Fibroblast of skin of right biceps (primary cell): ENCODE measurements around the gene COLQ.
"Not testable (repeated sequence)": the region's sequence is repeated elsewhere in the genome, so short reads cannot be mapped to it uniquely, and the experiment has no call there.

Experiments
- DNase-seq: peaks from one replicate; pipeline ENCODE4 v3.0.0-alpha.2; 2013

The COLQ gene

DNA sequence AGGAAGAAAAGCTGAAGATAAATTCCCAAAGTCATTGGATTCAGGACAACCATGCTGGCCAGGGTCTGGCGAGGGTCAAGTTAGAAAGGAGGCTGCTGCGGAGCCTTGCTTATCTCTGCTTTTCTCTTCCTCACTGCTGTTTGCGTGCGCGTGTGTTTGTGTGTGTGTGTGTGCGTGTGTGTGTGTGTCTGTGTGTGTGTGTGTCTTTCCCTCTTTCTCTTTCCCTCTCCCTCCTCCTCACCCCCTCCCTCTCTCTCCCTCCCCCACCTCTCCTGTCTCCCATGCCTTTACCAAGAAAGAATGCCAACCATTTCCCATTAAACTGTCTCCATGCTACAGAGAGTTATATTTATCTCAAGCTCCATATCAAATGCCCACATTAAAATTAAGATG lies at the start of gene COLQ:
Gene COLQ, minus strand, starts transcription at position 134 of the 393 bp plus-strand sequence. Its CDS starts 81 bp downstream, at position 53.
- DNase-seq = peak; percentile 34

DNA sequence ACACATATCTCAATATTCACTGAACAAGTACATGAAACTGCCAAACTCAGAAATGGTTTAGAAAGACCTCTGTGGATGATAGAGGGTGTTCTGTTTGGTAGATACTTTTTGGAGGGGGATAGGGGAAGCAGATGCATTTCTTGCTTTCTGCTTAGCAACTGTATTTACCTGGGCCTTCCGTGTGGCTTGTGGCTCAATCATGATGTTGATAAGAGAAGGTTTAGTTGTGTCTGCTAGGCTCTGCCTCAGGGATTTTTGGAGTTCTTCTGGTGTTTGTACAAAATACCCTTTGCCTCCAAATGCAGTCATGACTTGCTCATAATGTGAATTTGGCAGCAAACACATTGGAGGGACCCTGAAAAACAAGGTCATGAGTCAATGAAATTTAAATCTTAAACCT lies 41.7 kb upstream of the COLQ start:
- no peak for DNase-seq

DNA sequence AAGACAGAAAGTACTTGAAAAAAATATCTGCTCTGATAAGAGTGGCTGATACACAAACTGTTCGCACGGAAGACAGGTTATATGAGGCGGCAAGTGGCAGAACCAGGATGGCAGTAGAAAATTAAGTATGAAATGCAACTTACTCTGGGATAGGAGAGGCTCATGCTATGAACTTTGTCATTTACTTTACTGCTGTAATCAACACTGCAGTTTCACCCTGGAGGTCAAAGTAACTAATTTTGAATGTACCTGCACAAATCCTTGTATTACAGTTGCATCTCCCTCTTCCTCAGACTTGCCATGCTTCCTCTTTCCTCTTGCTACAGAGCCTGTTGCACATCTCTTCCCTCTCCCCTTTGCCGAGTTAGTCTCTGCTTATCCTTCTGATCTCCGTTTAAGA lies 41.1 kb upstream of the COLQ start:
- DNase-seq = no peak

DNA sequence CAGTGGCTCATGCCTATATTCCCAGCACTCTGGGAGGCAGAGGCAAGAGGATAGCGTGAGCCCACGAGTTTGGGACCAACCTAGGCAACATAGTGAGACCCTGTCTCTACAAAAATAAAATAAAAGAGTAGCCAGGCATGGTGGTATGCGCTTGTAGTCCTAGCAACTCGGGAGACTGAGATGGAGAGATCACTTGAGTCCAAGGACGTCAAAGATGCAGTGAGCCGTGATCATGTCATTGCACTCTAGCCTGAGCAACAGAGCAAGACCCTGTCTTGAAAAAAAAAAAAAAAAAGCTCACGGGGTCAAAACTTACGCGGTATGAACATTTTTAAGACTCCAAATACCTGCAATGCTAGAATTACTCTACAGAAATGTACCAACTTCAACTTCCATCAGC lies 37.1 kb upstream of the COLQ start:
- DNase-seq = no peak

DNA sequence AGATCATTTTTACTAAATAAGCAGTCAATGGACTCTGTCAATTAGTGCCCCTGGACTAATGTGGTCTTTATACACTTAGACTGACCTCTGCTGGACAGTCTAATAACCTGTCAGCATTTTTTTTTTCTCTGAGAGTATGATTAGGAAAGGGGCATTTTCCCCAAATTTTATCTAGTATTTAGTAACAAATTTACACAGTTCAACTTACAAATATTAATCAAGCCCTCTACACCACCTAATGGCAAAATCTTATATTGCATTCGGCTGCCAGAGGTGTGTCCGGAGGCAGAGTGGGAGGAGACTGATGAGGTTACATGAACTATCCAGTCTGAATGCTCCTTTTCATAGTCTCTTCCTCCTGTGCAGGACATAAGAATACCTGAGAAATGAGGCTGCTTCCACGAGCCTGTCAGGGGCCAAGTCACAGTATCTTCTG lies 36.0 kb upstream of the COLQ start:
- peak; percentile 69 for DNase-seq

DNA sequence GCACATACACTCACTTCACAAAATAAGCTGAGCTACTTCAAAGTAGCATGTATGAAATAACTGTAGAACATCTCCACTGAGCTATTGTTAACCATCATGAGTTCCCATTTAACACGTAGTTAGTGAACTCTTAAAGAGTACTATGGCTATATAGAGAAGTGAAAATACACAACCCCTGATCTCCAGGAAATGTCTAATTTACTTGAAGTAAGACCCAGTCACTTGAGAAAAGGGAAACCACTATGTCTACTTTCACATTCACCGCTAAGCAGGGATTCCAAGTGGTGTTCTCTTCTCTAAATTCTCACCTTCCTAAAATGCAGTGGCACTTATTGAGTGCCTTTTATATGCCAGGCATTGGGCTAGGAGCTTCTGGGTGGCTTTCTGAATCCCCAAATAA lies 35.0 kb upstream of the COLQ start:
- DNase-seq = no peak

DNA sequence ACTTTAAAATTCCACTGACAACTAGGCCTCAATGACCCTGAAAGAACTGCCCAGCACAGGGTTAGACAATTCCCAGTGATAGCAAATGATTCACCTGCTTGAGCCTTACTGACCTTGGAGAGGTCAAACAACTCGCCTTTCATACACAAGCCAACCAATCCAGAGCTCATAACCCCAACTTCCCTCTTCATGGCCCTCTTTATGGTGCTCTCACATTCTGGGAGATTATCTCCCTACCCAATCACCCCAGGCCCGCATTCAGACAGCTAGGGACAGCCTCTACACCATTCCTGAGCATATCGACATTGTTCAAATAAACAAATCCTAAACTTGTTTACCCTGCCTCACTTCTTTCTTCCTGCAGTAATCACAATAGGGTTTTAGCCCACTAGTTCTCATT lies 32.2 kb upstream of the COLQ start:
- DNase-seq = no peak

DNA sequence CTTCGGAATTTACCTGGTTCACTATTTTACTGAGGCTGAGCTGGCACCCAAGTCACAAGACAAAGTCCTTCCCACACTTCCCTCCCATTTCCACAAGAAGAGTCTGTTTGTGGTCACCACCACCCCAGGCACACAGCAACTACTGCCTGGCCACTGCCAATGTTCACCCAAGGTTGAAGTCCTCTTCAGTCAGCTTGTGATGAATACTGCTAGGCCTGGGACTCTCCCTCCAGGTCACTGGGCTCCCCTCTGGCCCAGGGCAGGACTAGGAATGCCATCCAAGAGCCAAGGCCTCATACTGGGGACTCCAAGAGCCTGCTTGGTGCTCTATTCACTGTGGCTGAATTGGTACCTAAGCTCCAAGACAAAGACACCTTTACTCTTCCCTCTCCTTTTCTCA lies 30.4 kb upstream of the COLQ start:
- DNase-seq = no peak

DNA sequence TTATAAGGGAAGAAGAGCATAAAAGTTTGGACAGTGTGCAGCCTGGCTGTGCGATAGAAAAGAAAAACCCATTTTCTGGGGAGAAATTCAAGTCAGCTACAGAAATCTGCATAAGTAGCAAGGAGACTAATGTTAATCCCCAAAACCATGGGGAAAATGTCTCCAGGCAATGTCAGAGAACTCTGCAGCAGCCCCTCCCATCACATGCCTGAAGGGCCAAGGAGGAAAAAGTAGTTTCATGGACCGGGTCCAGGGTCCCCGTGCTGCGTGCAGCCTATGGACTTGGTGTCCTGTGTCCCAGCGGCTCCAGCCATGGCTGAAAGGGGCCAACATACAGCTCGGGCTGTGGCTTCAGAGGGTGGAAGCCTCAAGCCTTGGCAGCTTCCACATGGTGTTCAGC lies 28.3 kb upstream of the COLQ start:
- no peak for DNase-seq

DNA sequence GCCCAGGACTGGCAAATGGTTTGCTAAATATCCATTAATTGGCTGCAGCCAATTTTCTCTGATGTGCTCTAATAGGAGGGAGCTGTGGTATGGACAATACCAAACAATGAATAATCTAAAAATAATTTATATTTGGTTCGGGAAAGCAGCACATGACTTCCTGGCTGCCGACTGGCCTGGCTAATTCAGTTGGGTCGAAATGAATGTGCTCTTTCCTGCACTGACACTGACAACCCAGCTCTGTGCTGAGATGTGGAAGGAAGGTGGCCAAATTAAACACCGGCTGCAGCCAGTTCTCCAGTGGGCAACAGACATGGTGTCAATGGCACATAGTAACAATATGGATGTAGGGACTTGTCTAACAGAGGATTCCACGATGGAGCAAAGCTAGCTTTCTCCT lies 21.1 kb upstream of the COLQ start:
- no peak for DNase-seq

DNA sequence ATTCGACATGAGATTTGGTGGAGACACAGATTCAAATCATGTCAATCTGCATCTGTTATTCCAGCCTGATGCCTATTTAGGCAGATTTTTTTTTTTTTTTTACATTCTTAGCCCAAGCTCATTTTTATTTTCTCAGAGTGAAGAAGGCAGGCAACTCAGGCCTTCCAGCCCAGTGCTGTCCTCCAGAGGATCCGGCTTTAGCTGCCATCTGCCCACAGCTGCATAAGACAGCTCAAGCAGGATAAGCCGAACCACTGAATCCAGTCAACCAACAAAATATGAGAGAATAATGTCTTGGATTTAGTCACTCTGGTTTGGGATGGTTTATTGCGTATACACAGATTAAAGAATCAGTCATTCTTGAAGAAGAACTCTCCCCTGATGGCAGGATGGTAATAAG lies 19.9 kb upstream of the COLQ start:
- DNase-seq = no peak

DNA sequence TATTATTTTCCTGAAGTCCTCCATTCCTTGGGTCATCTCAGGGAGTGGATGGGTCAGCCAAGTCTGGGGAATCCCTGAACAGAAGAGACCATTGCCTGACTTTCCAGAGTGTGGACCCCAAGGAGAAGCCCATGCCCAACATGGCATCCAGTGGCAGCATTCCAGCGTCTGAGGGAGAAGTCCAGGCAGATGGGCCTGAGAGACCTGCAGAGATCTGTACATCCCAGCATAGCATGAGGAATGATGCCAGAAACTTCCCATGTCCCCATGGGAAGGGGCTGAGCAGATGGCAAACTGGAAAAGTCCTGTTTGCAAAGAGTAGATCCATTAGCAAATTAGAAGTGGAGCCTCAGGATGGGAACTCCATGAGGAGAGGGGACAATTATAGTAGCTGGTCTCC lies 17.6 kb upstream of the COLQ start:
- no peak for DNase-seq

DNA sequence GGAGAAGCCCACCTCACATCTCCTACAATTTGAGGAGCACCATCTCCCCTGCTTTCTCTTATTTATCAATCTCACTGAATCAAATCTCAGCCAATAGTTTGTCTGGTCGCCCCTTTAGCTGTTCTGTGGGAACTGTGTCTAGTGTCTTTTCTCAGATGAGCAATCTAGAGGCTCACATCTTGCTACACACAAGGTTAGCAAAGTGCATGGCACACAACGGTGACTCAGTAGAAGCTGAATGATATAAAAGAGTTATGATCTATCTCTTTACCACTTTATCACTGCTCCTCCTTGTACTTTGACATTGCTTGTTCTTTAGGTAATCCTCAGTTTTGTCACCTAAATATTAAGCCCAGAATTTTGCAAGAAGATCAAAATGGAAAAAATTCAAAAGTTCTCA lies 16.8 kb upstream of the COLQ start:
- DNase-seq = no peak

DNA sequence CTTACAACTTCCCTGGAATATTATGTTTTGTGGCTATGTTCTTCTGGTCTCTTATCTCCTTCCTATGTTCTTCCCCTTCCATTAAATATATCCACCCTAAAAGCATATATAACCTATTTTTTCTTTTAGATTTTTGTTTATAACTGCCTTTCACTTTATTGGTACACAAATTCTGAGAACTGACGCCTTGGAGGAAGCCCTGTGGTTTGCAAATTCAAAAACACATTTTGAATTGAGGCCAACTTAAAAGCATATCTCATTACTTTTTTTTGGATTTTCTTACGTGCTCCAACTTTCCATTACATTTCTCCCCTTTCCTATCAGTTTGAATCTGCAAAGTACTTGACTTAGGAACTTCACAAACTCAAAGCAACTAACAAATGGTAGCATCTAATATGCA lies 15.3 kb upstream of the COLQ start:
- no peak for DNase-seq

DNA sequence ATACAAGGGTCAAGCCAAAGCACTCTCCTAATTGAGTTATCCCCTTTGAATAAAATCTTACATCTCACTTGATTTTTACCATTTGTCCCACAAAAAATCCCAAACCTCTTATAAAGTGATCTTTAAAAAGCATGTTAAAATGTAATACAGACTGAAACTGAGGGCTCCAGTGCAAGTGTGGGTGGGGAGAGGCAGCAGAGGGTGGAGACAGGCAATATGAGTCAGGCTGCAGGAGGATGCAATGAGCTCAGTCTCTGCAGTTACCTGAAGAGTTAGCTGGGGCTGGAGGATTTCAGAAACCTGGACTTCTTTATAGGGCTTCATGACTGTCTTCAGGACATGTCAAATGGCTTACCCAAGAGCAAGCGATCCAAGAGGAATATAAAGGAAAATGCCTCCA lies 14.2 kb upstream of the COLQ start:
- no peak for DNase-seq

DNA sequence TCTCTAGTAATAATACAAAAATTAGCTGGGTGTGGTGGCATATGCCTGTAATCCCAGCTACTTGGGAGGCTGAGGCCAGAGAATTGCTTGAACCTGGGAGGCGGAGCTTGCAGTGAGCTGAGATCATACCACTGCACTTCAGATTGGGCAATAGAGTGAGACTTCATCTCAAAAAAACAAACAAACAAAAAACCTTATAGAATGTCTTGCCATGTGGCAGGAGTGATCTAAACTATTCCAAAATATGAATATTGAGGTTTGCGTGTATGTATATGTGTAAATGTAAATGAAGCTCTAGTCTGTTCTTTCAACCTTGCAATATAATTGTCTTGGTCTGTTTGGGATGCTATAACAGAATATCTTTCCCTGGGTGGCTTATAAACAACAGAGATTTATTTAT lies 11.1 kb upstream of the COLQ start:
- not testable (repeated sequence) for DNase-seq

DNA sequence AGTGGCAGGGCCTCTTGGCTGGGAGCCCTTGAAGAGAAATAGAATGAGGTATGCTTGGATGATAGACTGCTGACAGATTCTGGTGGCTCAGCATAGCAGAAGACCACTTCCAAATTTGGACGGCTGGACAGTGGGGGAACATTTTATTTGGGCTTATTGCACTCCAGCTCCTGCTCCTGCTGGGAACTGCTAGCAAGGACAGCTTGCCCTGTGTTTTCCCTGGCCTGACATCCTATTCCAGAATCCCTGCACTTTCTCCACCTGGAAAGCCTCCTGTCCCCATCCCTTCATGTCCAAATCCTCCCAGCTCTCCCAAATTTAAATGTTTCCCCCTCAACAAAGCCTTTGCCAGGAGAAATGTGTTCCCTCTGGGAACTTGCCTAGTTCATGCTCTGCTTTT lies 9.8 kb upstream of the COLQ start:
- no peak for DNase-seq

DNA sequence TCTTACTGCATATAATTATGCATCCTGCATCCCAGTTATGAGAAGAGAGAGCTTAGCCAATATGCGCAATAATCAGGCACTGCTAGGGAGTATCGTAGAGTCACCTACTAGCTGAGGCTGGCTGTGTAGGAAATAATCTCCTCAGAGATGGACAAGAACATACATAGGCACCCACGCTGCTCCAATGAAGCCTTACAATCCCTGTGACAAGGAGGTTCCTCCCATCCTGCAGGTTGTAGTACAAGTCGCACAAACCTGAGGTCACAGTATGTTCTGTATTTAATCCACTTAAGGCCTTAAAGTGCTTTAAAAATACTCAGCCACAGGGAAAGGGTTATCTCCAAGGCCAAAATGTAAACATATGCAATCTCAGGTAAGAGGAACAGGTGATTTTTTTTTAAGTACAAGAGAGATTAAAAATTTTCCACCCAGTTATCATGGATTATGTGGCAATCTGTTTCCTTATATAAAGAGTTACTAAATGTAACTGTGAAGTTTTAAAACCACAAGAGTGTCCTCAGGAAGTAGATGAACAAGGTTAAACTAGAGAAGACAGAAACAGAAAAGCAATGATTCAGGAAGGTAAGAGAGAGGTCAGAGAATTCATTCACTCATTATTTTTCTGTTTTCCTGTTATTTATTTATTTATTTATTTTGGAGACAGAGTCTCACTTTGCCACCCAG lies 7.5 kb upstream of the COLQ start:
- no peak for DNase-seq

DNA sequence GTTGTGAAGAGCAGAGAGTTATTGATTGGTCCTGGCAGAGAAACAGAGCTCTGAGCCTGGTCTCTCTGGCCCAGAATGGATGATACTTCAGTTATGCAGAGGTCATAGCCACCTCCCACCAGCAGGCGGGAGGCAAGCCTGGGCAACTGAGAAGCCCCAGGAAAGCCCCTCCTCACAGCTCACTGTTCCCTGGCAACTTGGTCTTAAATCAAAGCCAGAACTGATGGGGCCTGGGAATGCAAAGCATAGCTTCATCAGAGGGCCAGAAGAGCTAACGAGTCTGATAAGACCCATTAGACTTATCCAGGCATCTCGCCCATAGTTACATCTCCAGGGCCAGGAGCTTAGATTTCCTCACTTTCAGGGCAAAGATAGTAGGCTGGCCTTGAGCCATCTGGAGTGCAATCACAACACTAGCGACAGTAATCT lies 5.5 kb upstream of the COLQ start:
- no peak for DNase-seq

DNA sequence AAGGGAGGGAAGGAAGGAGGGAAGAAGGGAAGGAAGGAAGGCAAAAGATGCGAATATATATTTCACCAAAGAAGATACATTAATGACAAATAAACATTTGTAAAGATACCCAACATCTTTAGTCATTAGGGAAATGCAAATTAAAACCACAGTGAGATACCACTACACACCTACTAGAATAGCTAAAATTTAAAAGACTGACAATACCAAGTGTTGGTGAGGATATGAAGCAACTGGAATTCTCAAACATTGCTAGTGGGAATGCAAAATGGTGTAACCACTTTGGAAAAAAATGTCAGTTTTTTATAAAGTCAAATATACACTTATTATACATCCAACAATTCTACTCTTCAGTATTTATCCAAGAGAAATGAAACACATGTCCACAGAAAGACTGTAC lies 4.3 kb upstream of the COLQ start:
- DNase-seq = no peak

DNA sequence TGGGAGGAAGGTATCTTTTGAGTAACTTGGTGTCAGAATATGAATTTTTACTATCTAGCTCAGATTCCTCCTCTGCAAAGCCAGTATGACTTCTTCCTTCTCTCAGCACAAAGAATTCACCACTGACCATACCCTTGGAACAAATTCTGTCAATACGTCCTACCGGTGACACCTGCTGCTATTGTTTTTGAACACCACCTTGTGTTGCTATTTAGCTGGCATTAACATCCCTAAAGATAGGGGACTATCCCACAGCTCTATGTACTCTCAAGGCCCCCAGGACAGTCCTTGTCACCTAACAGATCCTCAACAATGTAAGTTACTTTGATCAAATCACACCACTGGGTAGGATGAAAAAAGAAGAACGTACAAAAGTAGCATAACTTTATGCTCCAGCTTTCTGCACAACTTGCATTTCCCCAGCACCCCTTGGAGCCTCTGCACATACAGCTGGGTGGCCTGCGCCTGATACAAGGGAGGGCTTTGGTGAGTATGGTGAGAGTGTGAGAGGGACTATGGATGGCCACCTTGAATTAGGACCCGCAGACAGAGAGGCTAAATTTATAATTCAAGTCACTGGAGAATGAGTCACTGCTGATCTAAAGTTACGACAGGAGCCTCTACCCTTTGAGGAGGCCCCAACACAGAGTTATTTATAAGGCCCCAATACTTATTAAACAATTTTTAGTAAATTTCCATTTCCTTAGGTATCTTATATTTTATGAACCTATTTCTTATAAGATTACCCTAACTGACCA lies 2.3 kb upstream of the COLQ start:
- no peak for DNase-seq

DNA sequence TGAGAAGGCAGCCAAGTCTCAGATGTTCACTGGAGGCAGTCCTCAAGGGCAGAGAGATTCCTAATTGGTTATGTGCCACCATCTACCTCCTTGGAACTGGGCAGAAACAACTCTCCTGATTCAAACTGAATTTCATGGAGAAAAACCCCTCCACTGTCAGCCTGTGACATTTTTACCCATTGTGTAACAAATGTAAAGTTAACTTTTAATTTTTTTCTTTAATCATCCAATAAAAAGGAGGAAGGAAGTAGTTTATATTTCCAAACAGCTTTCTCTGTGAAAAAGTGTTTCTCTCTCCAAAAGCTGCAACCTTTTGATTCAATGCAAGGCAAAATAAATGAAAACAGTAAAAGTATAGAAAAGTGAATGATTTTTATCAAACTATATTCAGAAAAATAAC lies 510 bp upstream of the COLQ start:
- DNase-seq = no peak

DNA sequence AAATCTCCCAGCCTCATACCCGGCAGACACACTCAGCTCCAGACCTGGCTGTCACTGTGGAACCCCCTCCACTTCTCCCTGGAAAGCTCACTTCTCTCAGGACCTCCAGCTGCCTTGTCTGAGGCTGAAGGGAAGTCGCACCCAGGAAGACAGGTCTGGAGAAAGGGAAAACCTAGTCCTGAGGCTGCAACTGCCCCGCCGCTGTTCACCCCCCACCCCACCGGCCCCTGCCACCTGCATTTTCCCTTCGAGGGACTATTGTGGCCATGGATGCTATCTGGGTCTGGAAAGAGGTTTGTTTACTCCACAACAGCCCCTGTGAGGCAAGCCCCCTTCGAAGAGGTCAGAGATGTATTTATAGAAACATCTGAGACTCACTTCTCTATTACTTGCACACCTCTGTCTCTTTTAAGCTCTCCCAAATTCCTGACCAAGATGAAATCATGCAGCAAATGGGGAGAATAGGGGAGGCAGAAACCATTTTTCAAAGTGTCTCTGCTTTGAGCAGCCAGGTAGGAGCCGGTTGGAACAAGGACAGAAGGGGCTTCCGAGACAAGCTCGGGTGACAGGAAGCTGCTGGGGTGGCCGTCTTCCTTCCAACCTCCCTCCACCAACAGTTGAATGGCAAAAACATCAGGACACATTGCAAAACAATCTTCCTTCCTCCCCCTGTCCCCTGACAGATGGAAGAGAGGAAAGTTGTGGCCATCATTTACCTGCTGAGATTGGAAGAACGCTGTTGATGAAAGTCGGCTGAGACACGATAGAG lies 518 bp downstream of the COLQ start:
- DNase-seq = no peak

DNA sequence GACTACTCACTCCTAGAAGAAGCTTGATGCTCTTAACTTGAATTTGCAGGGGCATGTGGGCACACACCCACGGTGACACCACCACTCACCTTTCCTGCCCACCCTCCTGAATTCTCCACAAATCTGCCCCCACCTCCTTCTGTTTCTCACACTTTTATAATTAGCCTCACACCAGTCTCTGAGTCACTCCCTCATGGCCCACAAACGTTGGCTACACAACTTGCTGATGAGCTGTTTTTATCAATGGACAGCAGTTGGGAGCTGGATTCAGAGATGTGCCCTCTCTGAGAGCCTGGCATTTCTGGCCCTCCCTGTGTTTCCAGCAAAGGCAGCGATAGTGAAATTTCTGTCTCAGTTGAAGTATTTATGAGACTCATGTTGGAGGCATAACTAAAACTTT lies 1.3 kb downstream of the COLQ start:
- no peak for DNase-seq
